ENCODE measurements around the gene MON1B. TPM values are rescaled to one million over a fixed set of nuclear protein-coding genes. Genes with fewer than 3 reads are reported as not detected.
A peak's percentile ranks its signal among the peaks of the same experiment; 100 is the strongest.

Gene MON1B
- total and polyA plus RNA-seq, 2 of the 13 experiments (the other 11 are each of a cell fraction or from before 2014, with no cell fraction given), result 13.4 to 15.6 TPM

DNA sequence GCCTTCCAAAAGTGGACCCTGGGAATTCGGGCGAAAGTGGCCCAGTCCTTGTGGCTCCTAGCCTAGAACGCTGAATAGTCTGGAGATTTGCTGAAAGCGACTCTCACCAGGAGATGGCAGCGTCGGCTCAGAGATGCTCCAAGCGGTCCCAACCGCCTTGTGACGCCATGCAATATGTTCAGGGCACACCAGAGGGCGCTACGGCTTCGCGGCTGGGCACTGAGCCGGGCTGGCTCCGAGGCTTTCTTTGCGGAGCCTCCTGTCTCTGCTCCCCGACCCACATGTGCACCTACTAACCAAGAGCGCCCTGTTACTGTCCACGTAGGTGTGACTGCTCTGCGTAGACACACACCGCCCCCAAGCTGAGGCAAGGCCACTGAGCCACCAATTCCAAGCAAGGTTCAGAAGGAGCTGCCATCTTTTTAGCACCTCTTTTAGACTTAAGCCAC lies 45.1 kb downstream of the MON1B start (continued):
- TF ChIP-seq, protein P1, sequence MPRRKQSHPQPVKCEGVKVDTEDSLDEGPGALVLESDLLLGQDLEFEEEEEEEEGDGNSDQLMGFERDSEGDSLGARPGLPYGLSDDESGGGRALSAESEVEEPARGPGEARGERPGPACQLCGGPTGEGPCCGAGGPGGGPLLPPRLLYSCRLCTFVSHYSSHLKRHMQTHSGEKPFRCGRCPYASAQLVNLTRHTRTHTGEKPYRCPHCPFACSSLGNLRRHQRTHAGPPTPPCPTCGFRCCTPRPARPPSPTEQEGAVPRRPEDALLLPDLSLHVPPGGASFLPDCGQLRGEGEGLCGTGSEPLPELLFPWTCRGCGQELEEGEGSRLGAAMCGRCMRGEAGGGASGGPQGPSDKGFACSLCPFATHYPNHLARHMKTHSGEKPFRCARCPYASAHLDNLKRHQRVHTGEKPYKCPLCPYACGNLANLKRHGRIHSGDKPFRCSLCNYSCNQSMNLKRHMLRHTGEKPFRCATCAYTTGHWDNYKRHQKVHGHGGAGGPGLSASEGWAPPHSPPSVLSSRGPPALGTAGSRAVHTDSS (CRISPR knock-in tag; conservative IDR thresholded peaks at IDR 0.05), result no peak
- TF ChIP-seq ZEB1 (IDR thresholded peaks at IDR 0.05; ENCODE audit: insufficient replicate concordance, low read depth), result no peak
- TF ChIP-seq KDM5A (IDR thresholded peaks at IDR 0.05; ENCODE audit: borderline replicate concordance, low read length), result no peak
- no peak for TF ChIP-seq ZZZ3 (CRISPR knock-in tag; IDR thresholded peaks at IDR 0.05; ENCODE audit: borderline replicate concordance)
- TF ChIP-seq, protein P2, sequence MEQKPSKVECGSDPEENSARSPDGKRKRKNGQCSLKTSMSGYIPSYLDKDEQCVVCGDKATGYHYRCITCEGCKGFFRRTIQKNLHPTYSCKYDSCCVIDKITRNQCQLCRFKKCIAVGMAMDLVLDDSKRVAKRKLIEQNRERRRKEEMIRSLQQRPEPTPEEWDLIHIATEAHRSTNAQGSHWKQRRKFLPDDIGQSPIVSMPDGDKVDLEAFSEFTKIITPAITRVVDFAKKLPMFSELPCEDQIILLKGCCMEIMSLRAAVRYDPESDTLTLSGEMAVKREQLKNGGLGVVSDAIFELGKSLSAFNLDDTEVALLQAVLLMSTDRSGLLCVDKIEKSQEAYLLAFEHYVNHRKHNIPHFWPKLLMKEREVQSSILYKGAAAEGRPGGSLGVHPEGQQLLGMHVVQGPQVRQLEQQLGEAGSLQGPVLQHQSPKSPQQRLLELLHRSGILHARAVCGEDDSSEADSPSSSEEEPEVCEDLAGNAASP (CRISPR knock-in tag; IDR thresholded peaks at IDR 0.05; ENCODE audit: borderline replicate concordance), result peak; percentile 69
- no peak for TF ChIP-seq ZNF207 (IDR thresholded peaks at IDR 0.05; ENCODE audit: borderline replicate concordance)
- no peak for TF ChIP-seq MED8 (CRISPR knock-in tag; IDR thresholded peaks at IDR 0.05; ENCODE audit: insufficient replicate concordance)
- no peak for TF ChIP-seq NR3C1 (CRISPR knock-in tag; IDR thresholded peaks at IDR 0.05)
- no peak for TF ChIP-seq ZNF30 (CRISPR knock-in tag; IDR thresholded peaks at IDR 0.05)
- no peak for TF ChIP-seq TEAD2 (CRISPR knock-in tag; IDR thresholded peaks at IDR 0.05)
- TF ChIP-seq, protein P3, sequence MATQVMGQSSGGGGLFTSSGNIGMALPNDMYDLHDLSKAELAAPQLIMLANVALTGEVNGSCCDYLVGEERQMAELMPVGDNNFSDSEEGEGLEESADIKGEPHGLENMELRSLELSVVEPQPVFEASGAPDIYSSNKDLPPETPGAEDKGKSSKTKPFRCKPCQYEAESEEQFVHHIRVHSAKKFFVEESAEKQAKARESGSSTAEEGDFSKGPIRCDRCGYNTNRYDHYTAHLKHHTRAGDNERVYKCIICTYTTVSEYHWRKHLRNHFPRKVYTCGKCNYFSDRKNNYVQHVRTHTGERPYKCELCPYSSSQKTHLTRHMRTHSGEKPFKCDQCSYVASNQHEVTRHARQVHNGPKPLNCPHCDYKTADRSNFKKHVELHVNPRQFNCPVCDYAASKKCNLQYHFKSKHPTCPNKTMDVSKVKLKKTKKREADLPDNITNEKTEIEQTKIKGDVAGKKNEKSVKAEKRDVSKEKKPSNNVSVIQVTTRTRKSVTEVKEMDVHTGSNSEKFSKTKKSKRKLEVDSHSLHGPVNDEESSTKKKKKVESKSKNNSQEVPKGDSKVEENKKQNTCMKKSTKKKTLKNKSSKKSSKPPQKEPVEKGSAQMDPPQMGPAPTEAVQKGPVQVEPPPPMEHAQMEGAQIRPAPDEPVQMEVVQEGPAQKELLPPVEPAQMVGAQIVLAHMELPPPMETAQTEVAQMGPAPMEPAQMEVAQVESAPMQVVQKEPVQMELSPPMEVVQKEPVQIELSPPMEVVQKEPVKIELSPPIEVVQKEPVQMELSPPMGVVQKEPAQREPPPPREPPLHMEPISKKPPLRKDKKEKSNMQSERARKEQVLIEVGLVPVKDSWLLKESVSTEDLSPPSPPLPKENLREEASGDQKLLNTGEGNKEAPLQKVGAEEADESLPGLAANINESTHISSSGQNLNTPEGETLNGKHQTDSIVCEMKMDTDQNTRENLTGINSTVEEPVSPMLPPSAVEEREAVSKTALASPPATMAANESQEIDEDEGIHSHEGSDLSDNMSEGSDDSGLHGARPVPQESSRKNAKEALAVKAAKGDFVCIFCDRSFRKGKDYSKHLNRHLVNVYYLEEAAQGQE (IDR thresholded peaks at IDR 0.05; ENCODE audit: borderline replicate concordance in 1 of 2, low read depth in 1 of 2, low read length in 2 of 2), result no peak
- TF ChIP-seq, protein P4, sequence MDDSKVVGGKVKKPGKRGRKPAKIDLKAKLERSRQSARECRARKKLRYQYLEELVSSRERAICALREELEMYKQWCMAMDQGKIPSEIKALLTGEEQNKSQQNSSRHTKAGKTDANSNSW (CRISPR knock-in tag; IDR thresholded peaks at IDR 0.05; ENCODE audit: borderline replicate concordance), result no peak
- TF ChIP-seq HOXA7 (CRISPR knock-in tag; IDR thresholded peaks at IDR 0.05), result no peak
- TF ChIP-seq, protein P5, sequence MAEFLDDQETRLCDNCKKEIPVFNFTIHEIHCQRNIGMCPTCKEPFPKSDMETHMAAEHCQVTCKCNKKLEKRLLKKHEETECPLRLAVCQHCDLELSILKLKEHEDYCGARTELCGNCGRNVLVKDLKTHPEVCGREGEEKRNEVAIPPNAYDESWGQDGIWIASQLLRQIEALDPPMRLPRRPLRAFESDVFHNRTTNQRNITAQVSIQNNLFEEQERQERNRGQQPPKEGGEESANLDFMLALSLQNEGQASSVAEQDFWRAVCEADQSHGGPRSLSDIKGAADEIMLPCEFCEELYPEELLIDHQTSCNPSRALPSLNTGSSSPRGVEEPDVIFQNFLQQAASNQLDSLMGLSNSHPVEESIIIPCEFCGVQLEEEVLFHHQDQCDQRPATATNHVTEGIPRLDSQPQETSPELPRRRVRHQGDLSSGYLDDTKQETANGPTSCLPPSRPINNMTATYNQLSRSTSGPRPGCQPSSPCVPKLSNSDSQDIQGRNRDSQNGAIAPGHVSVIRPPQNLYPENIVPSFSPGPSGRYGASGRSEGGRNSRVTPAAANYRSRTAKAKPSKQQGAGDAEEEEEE (CRISPR knock-in tag; IDR thresholded peaks at IDR 0.05; ENCODE audit: borderline replicate concordance), result no peak
- TF ChIP-seq MIER2 (CRISPR knock-in tag; IDR thresholded peaks at IDR 0.05), result peak; percentile 69; the same call in 1 of the 2 replicates
- no peak for TF ChIP-seq KAT2B (IDR thresholded peaks at IDR 0.05; ENCODE audit: borderline replicate concordance, low read depth, low read length)
- no peak for TF ChIP-seq LCORL (IDR thresholded peaks at IDR 0.05)
- TF ChIP-seq LCORL (CRISPR knock-in tag; IDR thresholded peaks at IDR 0.05), result no peak
- no peak for TF ChIP-seq ZNF841 (CRISPR knock-in tag; IDR thresholded peaks at IDR 0.05; ENCODE audit: borderline replicate concordance)
- no peak for TF ChIP-seq ZNF260 (CRISPR knock-in tag; IDR thresholded peaks at IDR 0.05; ENCODE audit: borderline replicate concordance, low read depth)
- no peak for TF ChIP-seq SNRNP70 (IDR thresholded peaks at IDR 0.05; ENCODE audit: low read depth, low read length)
- TF ChIP-seq ZNF335 (CRISPR knock-in tag; IDR thresholded peaks at IDR 0.05), result peak; percentile 65; the same call in 1 of the 2 replicates
- TF ChIP-seq STAG1 (CRISPR knock-in tag; IDR thresholded peaks at IDR 0.05), result peak; percentile 100
